ENCODE data around the gene CEACAM16.

GRCh38 chr19:44700547-44700946, 1.6 kb downstream of the CEACAM16 start:
- TF ChIP-seq, protein P1, sequence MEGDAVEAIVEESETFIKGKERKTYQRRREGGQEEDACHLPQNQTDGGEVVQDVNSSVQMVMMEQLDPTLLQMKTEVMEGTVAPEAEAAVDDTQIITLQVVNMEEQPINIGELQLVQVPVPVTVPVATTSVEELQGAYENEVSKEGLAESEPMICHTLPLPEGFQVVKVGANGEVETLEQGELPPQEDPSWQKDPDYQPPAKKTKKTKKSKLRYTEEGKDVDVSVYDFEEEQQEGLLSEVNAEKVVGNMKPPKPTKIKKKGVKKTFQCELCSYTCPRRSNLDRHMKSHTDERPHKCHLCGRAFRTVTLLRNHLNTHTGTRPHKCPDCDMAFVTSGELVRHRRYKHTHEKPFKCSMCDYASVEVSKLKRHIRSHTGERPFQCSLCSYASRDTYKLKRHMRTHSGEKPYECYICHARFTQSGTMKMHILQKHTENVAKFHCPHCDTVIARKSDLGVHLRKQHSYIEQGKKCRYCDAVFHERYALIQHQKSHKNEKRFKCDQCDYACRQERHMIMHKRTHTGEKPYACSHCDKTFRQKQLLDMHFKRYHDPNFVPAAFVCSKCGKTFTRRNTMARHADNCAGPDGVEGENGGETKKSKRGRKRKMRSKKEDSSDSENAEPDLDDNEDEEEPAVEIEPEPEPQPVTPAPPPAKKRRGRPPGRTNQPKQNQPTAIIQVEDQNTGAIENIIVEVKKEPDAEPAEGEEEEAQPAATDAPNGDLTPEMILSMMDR (IDR thresholded peaks at IDR 0.05), result no peak
- no peak for TF ChIP-seq POLR2A (IDR thresholded peaks at IDR 0.05)
